Erythroblast (primary cell): Measurements from ENCODE around the gene SNRPA.
"Not testable (repeated sequence)": the region's sequence is repeated elsewhere in the genome, so short reads cannot be mapped to it uniquely, and the experiment has no call there.

Source experiments
- DNase-seq, 2 experiments: peaks; one replicate each; lab custom pipeline; 2025; lab: John Stamatoyannopoulos, UW
- GATA1 ChIP-seq: IDR thresholded peaks from 2 replicates; pipeline ENCODE4 v1.6.1; 2011; ENCODE audit warnings: low read depth, mild to moderate bottlenecking, control low read depth, low read length, moderate library complexity
- POLR2A ChIP-seq: IDR thresholded peaks from 2 replicates; pipeline ENCODE4 v1.6.1; 2011; ENCODE audit warnings: mild to moderate bottlenecking, low read length

SNRPA gene

DNA sequence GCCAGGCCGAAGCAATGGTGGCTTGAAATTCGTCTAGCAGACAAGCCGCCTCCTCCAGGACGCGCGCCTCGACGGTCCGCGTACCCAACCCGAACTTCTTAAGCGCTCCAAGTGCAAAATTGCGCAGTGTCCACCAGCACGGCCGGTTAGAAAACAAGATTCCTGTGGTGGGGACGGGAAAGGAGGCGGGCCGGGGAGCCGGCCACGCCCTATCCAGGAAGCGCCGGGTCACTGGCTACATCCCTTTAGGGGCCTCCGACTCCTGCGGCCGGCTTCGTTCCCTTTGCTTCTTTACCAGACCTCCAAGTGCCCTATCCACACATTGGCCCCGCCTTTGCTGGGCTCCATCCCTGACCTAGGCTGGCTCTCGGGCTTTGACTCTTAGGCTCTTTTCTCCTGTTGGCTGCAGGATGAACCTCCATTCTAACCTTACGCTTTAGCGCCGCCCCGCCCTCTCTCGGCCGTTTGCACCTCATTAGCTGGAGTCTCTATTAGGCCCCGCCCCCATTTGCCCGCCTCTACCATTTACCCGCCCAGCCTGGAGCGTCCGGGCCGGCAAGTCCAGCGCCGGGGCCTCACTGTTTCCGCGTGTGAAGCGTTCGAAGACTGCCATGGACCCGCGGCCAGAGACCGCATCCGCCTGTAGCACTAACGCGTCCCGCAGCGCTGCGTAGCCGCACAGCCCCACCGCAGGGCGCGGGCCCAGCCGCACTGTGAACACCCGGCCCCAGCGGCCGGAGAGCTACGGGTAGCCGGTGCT lies 59.8 kb downstream of the SNRPA start:
- DNase-seq: peak; percentile 83 to 87
- TF ChIP-seq POLR2A: peak; percentile 53

DNA sequence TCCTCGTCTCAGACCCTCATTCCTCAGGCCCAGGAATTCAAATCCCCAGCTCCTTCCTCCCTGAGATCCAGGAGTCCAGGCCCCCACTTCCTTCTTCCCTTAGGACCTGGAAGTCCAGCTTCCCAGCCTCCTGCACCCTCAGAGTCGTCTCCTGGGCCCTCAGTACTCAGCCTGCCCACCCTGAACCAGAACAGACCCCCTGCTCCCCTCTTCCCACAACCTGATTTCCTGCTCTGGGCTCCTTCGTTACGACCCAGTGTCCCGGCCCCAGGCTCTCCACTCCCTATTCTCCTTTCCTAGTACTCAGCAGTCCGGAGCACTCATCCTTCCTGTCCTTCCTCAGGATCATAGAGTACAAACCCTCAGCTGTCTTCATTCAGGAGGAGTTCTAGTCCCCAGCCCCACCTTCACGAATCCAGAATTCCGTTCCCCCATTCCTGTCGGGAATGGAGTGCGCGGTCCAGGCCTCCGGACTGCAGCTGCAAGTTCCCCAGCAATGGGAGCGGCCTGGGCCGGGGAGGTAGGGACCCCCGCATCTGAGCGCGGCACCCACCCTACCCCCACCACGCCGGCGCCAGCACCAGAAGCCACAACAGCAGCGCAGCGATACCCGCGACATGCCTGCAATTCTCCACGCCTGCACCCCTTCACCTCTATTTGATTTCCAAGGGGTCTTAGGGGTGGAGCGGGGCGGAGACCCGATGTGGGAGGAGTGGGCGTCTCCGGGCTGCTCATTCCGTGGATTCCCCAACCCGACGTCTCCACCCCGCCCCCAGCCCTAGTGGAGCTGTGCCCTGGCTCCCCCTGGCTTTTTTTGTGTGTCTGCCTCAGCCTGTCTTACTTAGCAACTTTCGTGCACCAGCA lies 60.7 kb downstream of the SNRPA start:
- no peak for TF ChIP-seq GATA1
- no peak for TF ChIP-seq POLR2A
- peak; percentile 33 to 47 for DNase-seq

DNA sequence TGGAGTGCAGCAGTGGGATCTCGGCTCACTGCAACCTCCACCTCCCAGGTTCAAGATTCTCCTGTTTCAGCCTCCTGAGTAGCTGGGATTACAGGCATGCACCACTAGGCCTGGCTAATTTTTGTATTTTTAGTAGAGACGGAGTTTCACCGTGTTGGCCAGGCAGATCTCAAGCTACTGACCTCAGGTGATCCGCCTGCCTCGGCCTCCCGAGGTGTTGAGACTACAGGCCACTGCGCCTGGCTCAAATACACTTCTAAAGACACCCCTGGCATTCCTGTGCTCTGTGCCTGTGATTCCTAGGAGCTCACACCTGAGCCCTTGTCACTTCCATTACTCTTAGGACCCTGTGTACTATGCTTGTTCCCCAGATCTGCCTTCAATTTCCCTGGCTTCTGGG lies 61.6 kb downstream of the SNRPA start:
- DNase-seq: not testable (repeated sequence)

DNA sequence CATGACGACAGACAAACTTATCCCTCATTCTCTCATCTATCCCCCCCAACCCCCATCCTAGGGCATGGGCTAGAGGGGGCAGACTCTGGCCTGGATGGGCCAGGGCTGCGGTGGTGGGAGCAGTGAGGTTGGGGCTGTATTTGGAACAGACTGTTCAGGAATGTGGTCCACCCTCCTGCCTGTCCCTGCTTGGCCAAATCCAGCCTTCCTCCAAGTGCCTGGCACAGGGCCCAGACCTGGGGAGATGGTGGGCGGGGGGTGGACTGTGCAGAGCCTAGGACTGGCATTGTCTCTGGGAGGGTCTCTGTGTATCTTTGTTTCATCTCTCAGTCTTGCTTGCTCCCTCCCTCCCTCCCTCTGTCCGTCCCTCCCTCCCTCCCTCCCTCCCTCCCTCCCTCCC lies 62.2 kb downstream of the SNRPA start:
- TF ChIP-seq POLR2A (no peak), GATA1 (no peak)
- DNase-seq: no peak
